ENCODE data around the gene PPP2R1A. TPM values are rescaled to one million over a fixed set of nuclear protein-coding genes. Genes with fewer than 3 reads are reported as not detected.

Gene PPP2R1A
- total RNA-seq, 1 donor from 2014 or later = 332 TPM

- Histone ChIP-seq H4K20me1 (ENCODE audit: insufficient read depth, low read length) (no peaks in the 10 kb centered on the region), H3K9ac (ENCODE audit: low read length) (no peak overlapping the region), H3K36me3 (ENCODE audit: insufficient read depth, low read length) (no peaks in the 10 kb centered on the region), H3K4me1 (ENCODE audit: insufficient read depth, low read length) (no peaks in the 10 kb centered on the region), H3K9me3 (ENCODE audit: insufficient read depth, low read depth, low read length) (no peaks in the 10 kb centered on the region), H3K79me2 (ENCODE audit: insufficient read depth, low read length) (no peaks in the 10 kb centered on the region), H3K27me3 (ENCODE audit: insufficient read depth, low read length) (no peaks in the 10 kb centered on the region), H3K4me3 (ENCODE audit: insufficient read depth, low read depth, low read length) (no peak overlapping the region), H3K27ac (ENCODE audit: low read depth, low read length) (no peak overlapping the region), H3K4me2 (ENCODE audit: low read length) (no peak overlapping the region), H2AFZ (ENCODE audit: low read depth, low read length) (no peak overlapping the region)
- Mint-ChIP-seq H3K4me3 (ENCODE audit: unreplicated experiment) (no peak overlapping the region), H3K9me3 (ENCODE audit: unreplicated experiment) (no peaks in the 10 kb centered on the region), H3K36me3 (ENCODE audit: low read depth, unreplicated experiment) (no peaks in the 10 kb centered on the region), H3K4me1 (ENCODE audit: low read depth, unreplicated experiment) (no peaks in the 10 kb centered on the region), H3K27me3 (ENCODE audit: low read depth, unreplicated experiment) (no peaks in the 10 kb centered on the region), H3K27ac (ENCODE audit: unreplicated experiment) (no peak overlapping the region)
- no peak for TF ChIP-seq EZH2 (IDR thresholded peaks at IDR 0.05; ENCODE audit: insufficient read depth, low read length)
- TF ChIP-seq, protein P1, sequence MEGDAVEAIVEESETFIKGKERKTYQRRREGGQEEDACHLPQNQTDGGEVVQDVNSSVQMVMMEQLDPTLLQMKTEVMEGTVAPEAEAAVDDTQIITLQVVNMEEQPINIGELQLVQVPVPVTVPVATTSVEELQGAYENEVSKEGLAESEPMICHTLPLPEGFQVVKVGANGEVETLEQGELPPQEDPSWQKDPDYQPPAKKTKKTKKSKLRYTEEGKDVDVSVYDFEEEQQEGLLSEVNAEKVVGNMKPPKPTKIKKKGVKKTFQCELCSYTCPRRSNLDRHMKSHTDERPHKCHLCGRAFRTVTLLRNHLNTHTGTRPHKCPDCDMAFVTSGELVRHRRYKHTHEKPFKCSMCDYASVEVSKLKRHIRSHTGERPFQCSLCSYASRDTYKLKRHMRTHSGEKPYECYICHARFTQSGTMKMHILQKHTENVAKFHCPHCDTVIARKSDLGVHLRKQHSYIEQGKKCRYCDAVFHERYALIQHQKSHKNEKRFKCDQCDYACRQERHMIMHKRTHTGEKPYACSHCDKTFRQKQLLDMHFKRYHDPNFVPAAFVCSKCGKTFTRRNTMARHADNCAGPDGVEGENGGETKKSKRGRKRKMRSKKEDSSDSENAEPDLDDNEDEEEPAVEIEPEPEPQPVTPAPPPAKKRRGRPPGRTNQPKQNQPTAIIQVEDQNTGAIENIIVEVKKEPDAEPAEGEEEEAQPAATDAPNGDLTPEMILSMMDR (IDR thresholded peaks at IDR 0.05; ENCODE audit: insufficient read depth, low read depth, low read length) = peak; percentile 95
- FAIRE-seq = peak; percentile 84
- peak; percentile 41 for DNase-seq (ENCODE audit: low read depth)
Observed at GRCh38 chr19:52237771-52238400, 48.0 kb downstream of the PPP2R1A start.

- H3K36me3 ChIP-seq (ENCODE audit: insufficient read depth, low read length) = no peaks in the 10 kb centered on the region
- Mint-ChIP-seq H3K27me3 (ENCODE audit: low read depth, unreplicated experiment) (peaks cover 12% of the 10 kb centered on the region), H3K36me3 (ENCODE audit: low read depth, unreplicated experiment) (peaks cover 2% of the 10 kb centered on the region), H3K9me3 (ENCODE audit: unreplicated experiment) (peaks cover 10% of the 10 kb centered on the region), H3K27ac (ENCODE audit: unreplicated experiment) (no peak overlapping the region), H3K4me1 (ENCODE audit: low read depth, unreplicated experiment) (no peaks in the 10 kb centered on the region), H3K4me3 (ENCODE audit: unreplicated experiment) (no peak overlapping the region)
- DNase-seq (ENCODE audit: low read depth) (no peak), FAIRE-seq (no peak)
- H3K4me1 ChIP-seq (ENCODE audit: insufficient read depth, low read length) = no peaks in the 10 kb centered on the region
- no peaks in the 10 kb centered on the region for H4K20me1 ChIP-seq (ENCODE audit: insufficient read depth, low read length)
- no peaks in the 10 kb centered on the region for H3K9me3 ChIP-seq (ENCODE audit: insufficient read depth, low read depth, low read length)
- no peak overlapping the region for H3K4me3 ChIP-seq (ENCODE audit: insufficient read depth, low read depth, low read length)
- no peaks in the 10 kb centered on the region for H3K27me3 ChIP-seq (ENCODE audit: insufficient read depth, low read length)
- TF ChIP-seq EZH2 (IDR thresholded peaks at IDR 0.05; ENCODE audit: insufficient read depth, low read length) = no peak
- TF ChIP-seq, protein P1 (IDR thresholded peaks at IDR 0.05; ENCODE audit: insufficient read depth, low read depth, low read length) = no peak
- H2AFZ ChIP-seq (ENCODE audit: low read depth, low read length) = no peak overlapping the region
- H3K79me2 ChIP-seq (ENCODE audit: insufficient read depth, low read length) = no peaks in the 10 kb centered on the region
- H3K27ac ChIP-seq (ENCODE audit: low read depth, low read length) = no peak overlapping the region
- no peak overlapping the region for H3K4me2 ChIP-seq (ENCODE audit: low read length)
- H3K9ac ChIP-seq (ENCODE audit: low read length) = no peak overlapping the region
Observed at GRCh38 chr19:52244021-52244420, 54.2 kb downstream of the PPP2R1A start.

- no peak overlapping the region for H3K27ac ChIP-seq (ENCODE audit: low read depth, low read length)
- no peaks in the 10 kb centered on the region for H3K79me2 ChIP-seq (ENCODE audit: insufficient read depth, low read length)
- H3K9me3 ChIP-seq (ENCODE audit: insufficient read depth, low read depth, low read length) = no peaks in the 10 kb centered on the region
- no peak overlapping the region for H3K4me3 ChIP-seq (ENCODE audit: insufficient read depth, low read depth, low read length)
- H3K4me2 ChIP-seq (ENCODE audit: low read length) = no peak overlapping the region
- H3K36me3 Mint-ChIP-seq (ENCODE audit: low read depth, unreplicated experiment) = peaks cover 2% of the 10 kb centered on the region
- no peaks in the 10 kb centered on the region for H3K4me1 ChIP-seq (ENCODE audit: insufficient read depth, low read length)
- no peak overlapping the region for H3K9ac ChIP-seq (ENCODE audit: low read length)
- DNase-seq (ENCODE audit: low read depth) (no peak), FAIRE-seq (no peak)
- no peaks in the 10 kb centered on the region for H3K4me1 Mint-ChIP-seq (ENCODE audit: low read depth, unreplicated experiment)
- no peaks in the 10 kb centered on the region for H4K20me1 ChIP-seq (ENCODE audit: insufficient read depth, low read length)
- no peak overlapping the region for H3K4me3 Mint-ChIP-seq (ENCODE audit: unreplicated experiment)
- H3K27me3 Mint-ChIP-seq (ENCODE audit: low read depth, unreplicated experiment) = peaks cover 12% of the 10 kb centered on the region
- H3K27me3 ChIP-seq (ENCODE audit: insufficient read depth, low read length) = no peaks in the 10 kb centered on the region
- peaks cover 17% of the 10 kb centered on the region for H3K9me3 Mint-ChIP-seq (ENCODE audit: unreplicated experiment)
- no peak overlapping the region for H3K27ac Mint-ChIP-seq (ENCODE audit: unreplicated experiment)
- no peaks in the 10 kb centered on the region for H3K36me3 ChIP-seq (ENCODE audit: insufficient read depth, low read length)
- TF ChIP-seq, protein P1 (IDR thresholded peaks at IDR 0.05; ENCODE audit: insufficient read depth, low read depth, low read length) = no peak
- no peak for TF ChIP-seq EZH2 (IDR thresholded peaks at IDR 0.05; ENCODE audit: insufficient read depth, low read length)
- no peak overlapping the region for H2AFZ ChIP-seq (ENCODE audit: low read depth, low read length)
Observed at GRCh38 chr19:52248241-52248640, 58.4 kb downstream of the PPP2R1A start.

Data from astrocyte (in vitro differentiated cells and primary cell).